Measurements from ENCODE around the gene CLEC16A.
A peak's percentile ranks its signal among the peaks of the same experiment; 100 is the strongest.

The CLEC16A gene

GRCh38 chr16:11105038-11105903, 160.9 kb downstream of the CLEC16A start:
- Histone ChIP-seq H3K27ac (ENCODE audit: low read depth, low read length) (peak overlapping the region; percentile 7; the same call in 1 of the 2 replicates), H3K9ac (ENCODE audit: low read length) (peak overlapping the region; percentile 19), H3K27me3 (ENCODE audit: control insufficient read depth, insufficient read depth, low read length) (no peaks in the 10 kb centered on the region), H3K4me3 (ENCODE audit: low read depth, low read length) (no peak overlapping the region), H3K36me3 (ENCODE audit: control insufficient read depth, insufficient read depth, low read length) (no peaks in the 10 kb centered on the region), H3K4me1 (ENCODE audit: control insufficient read depth, insufficient read depth, low read length) (peaks cover 22% of the 10 kb centered on the region), H3K9me3 (ENCODE audit: control insufficient read depth, insufficient read depth, low read depth, low read length) (no peaks in the 10 kb centered on the region)

- no peaks in the 10 kb centered on the region for H3K27me3 ChIP-seq (ENCODE audit: control insufficient read depth, insufficient read depth, low read length)
- H3K27ac ChIP-seq (ENCODE audit: low read depth, low read length), result no peak overlapping the region
- H3K4me1 ChIP-seq (ENCODE audit: control insufficient read depth, insufficient read depth, low read length), result peaks cover 18% of the 10 kb centered on the region
- no peaks in the 10 kb centered on the region for H3K36me3 ChIP-seq (ENCODE audit: control insufficient read depth, insufficient read depth, low read length)
- H3K9me3 ChIP-seq (ENCODE audit: control insufficient read depth, insufficient read depth, low read depth, low read length), result peaks cover 4% of the 10 kb centered on the region; the same call in 1 of the 2 replicates
- no peak overlapping the region for H3K4me3 ChIP-seq (ENCODE audit: low read depth, low read length)
- H3K9ac ChIP-seq (ENCODE audit: low read length), result no peak overlapping the region
These were observed 162.4 kb downstream of the CLEC16A start for GRCh38 chr16:11106726-11107125.

- Histone ChIP-seq H3K9me3 (ENCODE audit: control insufficient read depth, insufficient read depth, low read depth, low read length) (peaks cover 4% of the 10 kb centered on the region; the same call in 1 of the 2 replicates), H3K27me3 (ENCODE audit: control insufficient read depth, insufficient read depth, low read length) (no peaks in the 10 kb centered on the region), H3K4me3 (ENCODE audit: low read depth, low read length) (no peak overlapping the region), H3K4me1 (ENCODE audit: control insufficient read depth, insufficient read depth, low read length) (peaks cover 18% of the 10 kb centered on the region), H3K27ac (ENCODE audit: low read depth, low read length) (no peak overlapping the region), H3K36me3 (ENCODE audit: control insufficient read depth, insufficient read depth, low read length) (no peaks in the 10 kb centered on the region), H3K9ac (ENCODE audit: low read length) (no peak overlapping the region)
These were observed 163.6 kb downstream of the CLEC16A start for GRCh38 chr16:11107780-11108465.

- peaks cover 4% of the 10 kb centered on the region; the same call in 1 of the 2 replicates for H3K9me3 ChIP-seq (ENCODE audit: control insufficient read depth, insufficient read depth, low read depth, low read length)
- H3K4me3 ChIP-seq (ENCODE audit: low read depth, low read length), result no peak overlapping the region
- H3K27me3 ChIP-seq (ENCODE audit: control insufficient read depth, insufficient read depth, low read length), result no peaks in the 10 kb centered on the region
- no peaks in the 10 kb centered on the region for H3K36me3 ChIP-seq (ENCODE audit: control insufficient read depth, insufficient read depth, low read length)
- H3K9ac ChIP-seq (ENCODE audit: low read length), result no peak overlapping the region
- H3K27ac ChIP-seq (ENCODE audit: low read depth, low read length), result no peak overlapping the region
- H3K4me1 ChIP-seq (ENCODE audit: control insufficient read depth, insufficient read depth, low read length), result peaks cover 18% of the 10 kb centered on the region
These were observed 164.1 kb downstream of the CLEC16A start for GRCh38 chr16:11108466-11108805.

- Histone ChIP-seq H3K4me1 (ENCODE audit: control insufficient read depth, insufficient read depth, low read length) (peaks cover 20% of the 10 kb centered on the region), H3K27ac (ENCODE audit: low read depth, low read length) (no peak overlapping the region), H3K9ac (ENCODE audit: low read length) (no peak overlapping the region)
These were observed 165.2 kb downstream of the CLEC16A start for GRCh38 chr16:11109566-11109965.

GRCh38 chr16:11111150-11111549, 166.8 kb downstream of the CLEC16A start:
- Histone ChIP-seq H3K4me3 (ENCODE audit: low read depth, low read length) (no peak overlapping the region), H3K9me3 (ENCODE audit: control insufficient read depth, insufficient read depth, low read depth, low read length) (peaks cover 4% of the 10 kb centered on the region; the same call in 1 of the 2 replicates), H3K36me3 (ENCODE audit: control insufficient read depth, insufficient read depth, low read length) (no peaks in the 10 kb centered on the region)

More at GRCh38 chr16:11109566-11109965, 165.2 kb downstream of the CLEC16A start:
- Histone ChIP-seq H3K27me3 (ENCODE audit: control insufficient read depth, insufficient read depth, low read length) (no peaks in the 10 kb centered on the region), H3K9me3 (ENCODE audit: control insufficient read depth, insufficient read depth, low read depth, low read length) (peaks cover 4% of the 10 kb centered on the region; the same call in 1 of the 2 replicates), H3K36me3 (ENCODE audit: control insufficient read depth, insufficient read depth, low read length) (no peaks in the 10 kb centered on the region), H3K4me3 (ENCODE audit: low read depth, low read length) (no peak overlapping the region)

GRCh38 chr16:11111856-11112634, 167.7 kb downstream of the CLEC16A start:
- no peaks in the 10 kb centered on the region for H3K27me3 ChIP-seq (ENCODE audit: control insufficient read depth, insufficient read depth, low read length)
- peaks cover 4% of the 10 kb centered on the region; the same call in 1 of the 2 replicates for H3K9me3 ChIP-seq (ENCODE audit: control insufficient read depth, insufficient read depth, low read depth, low read length)
- no peak overlapping the region for H3K27ac ChIP-seq (ENCODE audit: low read depth, low read length)
- H3K4me1 ChIP-seq (ENCODE audit: control insufficient read depth, insufficient read depth, low read length), result peaks cover 11% of the 10 kb centered on the region
- no peak overlapping the region for H3K4me3 ChIP-seq (ENCODE audit: low read depth, low read length)
- no peak overlapping the region for H3K9ac ChIP-seq (ENCODE audit: low read length)
- no peaks in the 10 kb centered on the region for H3K36me3 ChIP-seq (ENCODE audit: control insufficient read depth, insufficient read depth, low read length)

More at GRCh38 chr16:11111150-11111549, 166.8 kb downstream of the CLEC16A start:
- peaks cover 11% of the 10 kb centered on the region for H3K4me1 ChIP-seq (ENCODE audit: control insufficient read depth, insufficient read depth, low read length)
- no peak overlapping the region for H3K9ac ChIP-seq (ENCODE audit: low read length)
- H3K27ac ChIP-seq (ENCODE audit: low read depth, low read length), result no peak overlapping the region
- H3K27me3 ChIP-seq (ENCODE audit: control insufficient read depth, insufficient read depth, low read length), result no peaks in the 10 kb centered on the region

- no peak overlapping the region for H3K27ac ChIP-seq (ENCODE audit: low read depth, low read length)
- no peak overlapping the region for H3K9ac ChIP-seq (ENCODE audit: low read length)
- peaks cover 4% of the 10 kb centered on the region; the same call in 1 of the 2 replicates for H3K9me3 ChIP-seq (ENCODE audit: control insufficient read depth, insufficient read depth, low read depth, low read length)
- H3K36me3 ChIP-seq (ENCODE audit: control insufficient read depth, insufficient read depth, low read length), result no peaks in the 10 kb centered on the region
- H3K4me3 ChIP-seq (ENCODE audit: low read depth, low read length), result no peak overlapping the region
- no peaks in the 10 kb centered on the region for H3K27me3 ChIP-seq (ENCODE audit: control insufficient read depth, insufficient read depth, low read length)
- peaks cover 9% of the 10 kb centered on the region for H3K4me1 ChIP-seq (ENCODE audit: control insufficient read depth, insufficient read depth, low read length)
These were observed 168.5 kb downstream of the CLEC16A start for GRCh38 chr16:11112723-11113348.

GRCh38 chr16:11114366-11115164, 170.2 kb downstream of the CLEC16A start:
- Histone ChIP-seq H3K4me1 (ENCODE audit: control insufficient read depth, insufficient read depth, low read length) (peaks cover 9% of the 10 kb centered on the region), H3K27ac (ENCODE audit: low read depth, low read length) (no peak overlapping the region), H3K9me3 (ENCODE audit: control insufficient read depth, insufficient read depth, low read depth, low read length) (peaks cover 4% of the 10 kb centered on the region; the same call in 1 of the 2 replicates), H3K9ac (ENCODE audit: low read length) (no peak overlapping the region), H3K36me3 (ENCODE audit: control insufficient read depth, insufficient read depth, low read length) (no peaks in the 10 kb centered on the region), H3K4me3 (ENCODE audit: low read depth, low read length) (no peak overlapping the region), H3K27me3 (ENCODE audit: control insufficient read depth, insufficient read depth, low read length) (no peaks in the 10 kb centered on the region)
